Adrenal gland (tissue), 19 donors: ENCODE results near the gene CNDP1. TPM values are rescaled to one million over a fixed set of nuclear protein-coding genes. Genes with fewer than 3 reads are reported as not detected.
A peak's percentile ranks its signal among the peaks of the same experiment; 100 is the strongest.

Experiments used
- DNase-seq, 7 donors: peaks; one replicate each; pipeline ENCODE4 v3.0.0-alpha.2; 2019 to 2020
- H3K27ac ChIP-seq, 5 donors: fragments of 200-600 bp; sonication (generic) in 4 of 5; 1 replicate in 3 of 5; 2 replicates in 2 of 5; pipeline versions ENCODE4 v1.5.1 to v1.8.0; 2016 to 2020; ENCODE audit warnings: mild to moderate bottlenecking in 1 of 5
- H3K27me3 ChIP-seq: fragments of 200-600 bp; 2 replicates; pipeline ENCODE4 v1.8.0; 2021
- H3K36me3 ChIP-seq, 2 donors: fragments of 200-600 bp; replicated peaks in 1 of 2; 1 replicate in 1 of 2; 2 replicates in 1 of 2; pipeline versions ENCODE4 v1.5.1 to v1.8.0; 2018 to 2022
- H3K4me1 ChIP-seq, 2 donors: fragments of 200-600 bp; replicated peaks in 1 of 2; 1 replicate in 1 of 2; 2 replicates in 1 of 2; pipeline versions ENCODE4 v1.5.1 to v1.8.0; 2018 to 2021
- H3K4me3 ChIP-seq, 4 donors: fragments of 200-600 bp; sonication (generic) in 3 of 4; one replicate each; pipeline ENCODE4 v1.5.1; 2016 to 2018
- H3K9me3 ChIP-seq, 3 donors: fragments of 200-600 bp; sonication (generic) in 1 of 3; replicated peaks in 1 of 3; 1 replicate in 2 of 3; 2 replicates in 1 of 3; pipeline versions ENCODE4 v1.5.1 to v1.8.0; 2016 to 2021
- CTCF ChIP-seq, 6 experiments: fragments of 450-650 bp in 4 of 6; fragments of 200-600 bp in 2 of 6; sonication (generic) in 1 of 6; IDR thresholded peaks; 1 replicate in 5 of 6; 2 replicates in 1 of 6; pipeline versions ENCODE4 v1.5.1 to v1.8.0; 2016 to 2021; ENCODE audit warnings: antibody characterized with exemption in 6 of 6, mild to moderate bottlenecking in 2 of 6, moderate library complexity in 1 of 6
- POLR2A ChIP-seq, 2 donors: fragments of 450-650 bp; IDR thresholded peaks; one replicate each; pipeline ENCODE4 v1.6.1; 2017; ENCODE audit warnings: antibody characterized with exemption in 2 of 2, mild to moderate bottlenecking in 2 of 2, moderate library complexity in 1 of 2
- WGBS, 4 donors: extraction: QIAGEN DNeasy Blood & Tissue Kit in 2 of 4; methylation state at CpG; one replicate each; pipeline versions ENCODE4 v1.1.5 to v1.1.7; 2013 to 2017; 5-methylcytosine and 5-hydroxymethylcytosine counted together
- intact Hi-C, 2 donors: fragments of 100-400 bp; cut with DNase I; formaldehyde crosslinking; loops; one replicate each; pipeline versions ENCODE4 v1.14.1 to v1.15.0; 2022 to 2023
- long read RNA-seq, 10 donors: library from polyadenylated mRNA in 3 of 10; unstranded in 2 of 10; stranded (forward) in 1 of 10; transcript quantifications; one replicate each; pipeline ENCODE4 v2.0.0 and lab custom pipeline, GENCODE V29; 2021 to 2026
- polyA plus RNA-seq, 3 donors: library from polyadenylated mRNA; stranded (reverse); fragments of 200-250 nt in 2 of 3; fragments of 350-450 nt in 1 of 3; fragmentation: Illumina TruSeq in 1 of 3; extraction: RNeasy Lipid Tissue Mini Kit (QIAGEN cat#74804) in 1 of 3; gene quantifications; one replicate each; pipeline ENCODE4 v1.2.3, GENCODE V29; 2013 to 2014
- total RNA-seq, 9 donors: library from RNA; depleted of rRNA in 4 of 9; stranded (reverse); fragments of >200 nt in 4 of 9; fragments of 120-200 nt in 1 of 9; fragmentation: NEBNext Ultra II Directional in 1 of 9; extraction: Animal tissue kit (Norgen Biotek cat#: 25700) in 1 of 9; gene quantifications; one replicate each; pipeline versions ENCODE4 v1.1.0 to v1.2.4, GENCODE V29; 2013 to 2023
- donor health status: healthy with polysubstance abuse.
- donor health status: Bipolar disorder and iron deficiency.
- donor health status: DM: yes; HTN: yes; CAD: no.
- donor health status: DM: no; HTN: no; CAD: no.
- donor health status: DM: no; HTN: no; CAD: no.
- donor health status: DM: yes; HTN: yes; CAD: no.

The CNDP1 gene
- not detected for total RNA-seq
- polyA plus RNA-seq, result under 1 TPM in 2 of 3 donors, not detected in 1; 0.16 to 0.27 TPM
- long read RNA-seq, donor 1, result 0 reads
- long read RNA-seq, donor 2, result 0 reads
- long read RNA-seq, donor 3, result 0 reads
- long read RNA-seq, donor 4, result 0 reads
- long read RNA-seq, donor 5, partial matches to known transcripts, result 1 of 1 reads
- long read RNA-seq, donor 5, other reads (novel, unspliced or antisense), result 0 of 1 reads
- long read RNA-seq, donor 6, result 0 reads
- long read RNA-seq, donor 7, result 0 reads
- long read RNA-seq, donor 8, result 0 reads
- long read RNA-seq, donor 9, result 0 reads
- long read RNA-seq, donor 10, result 0 reads

GRCh38 chr18:74534150-74534969, at the start of gene CNDP1:
TSS of gene CNDP1 (plus strand) at chr18:74534500. CDS start at chr18:74534668, 168 bp downstream.
- H3K27me3 ChIP-seq, result no peaks in the 10 kb centered on the region
- DNase-seq, result peak in 1 of 7 donors; percentile 23
- H3K4me3 ChIP-seq, result no peak within 1 kb of the TSS
- TF ChIP-seq POLR2A (IDR thresholded peaks at IDR 0.05) (no peak), CTCF (IDR thresholded peaks at IDR 0.05) (no peak)
- 85 to 88% (median 86%) methylated on average over 13 to 21 of the region's 21 CpGs for WGBS, 4 donors
- H3K27ac ChIP-seq, result no peak within 1 kb of the TSS
- intact Hi-C loops, result loop anchor here in 1 of 2 donors (10.0 kb wide), 1 partner anchor 180 kb away; no protein-coding TSS in a partner anchor
- H3K9me3 ChIP-seq, result no peaks in the 10 kb centered on the region
- H3K4me1 ChIP-seq, result no peaks in the 10 kb centered on the region
- H3K36me3 ChIP-seq, result no peaks in the 10 kb centered on the region

GRCh38 chr18:74486119-74486849, 48.0 kb upstream of the CNDP1 start:
- DNase-seq, result peak in 1 of 7 donors; percentile 36
- Histone ChIP-seq H3K9me3 (no peaks in the 10 kb centered on the region), H3K4me1 (no peaks in the 10 kb centered on the region), H3K36me3 (no peaks in the 10 kb centered on the region), H3K27ac (no peak overlapping the region), H3K4me3 (no peak overlapping the region), H3K27me3 (no peaks in the 10 kb centered on the region)
- TF ChIP-seq POLR2A (IDR thresholded peaks at IDR 0.05) (no peak), CTCF (IDR thresholded peaks at IDR 0.05) (no peak)
- intact Hi-C loops, result no loop called here
- WGBS, 4 donors, result 55 to 88% (median 79%) methylated on average over 9 to 15 of the region's 15 CpGs

- no peak overlapping the region for H3K27ac ChIP-seq
- DNase-seq, result peak in 1 of 7 donors; percentile 3
- no peaks in the 10 kb centered on the region for H3K9me3 ChIP-seq
- H3K4me3 ChIP-seq, result no peak overlapping the region
- WGBS, 4 donors, result 92 to 100% (median 96%) methylated on average over 4 to 8 of the region's 8 CpGs
- intact Hi-C loops, result no loop called here
- H3K27me3 ChIP-seq, result no peaks in the 10 kb centered on the region
- TF ChIP-seq POLR2A (IDR thresholded peaks at IDR 0.05), result no peak
- no peak for TF ChIP-seq CTCF (IDR thresholded peaks at IDR 0.05)
- no peaks in the 10 kb centered on the region for H3K36me3 ChIP-seq
- H3K4me1 ChIP-seq, result no peaks in the 10 kb centered on the region
Measured at GRCh38 chr18:74488354-74488753, 45.9 kb upstream of the CNDP1 start.

- Histone ChIP-seq H3K9me3 (no peaks in the 10 kb centered on the region), H3K36me3 (no peaks in the 10 kb centered on the region), H3K27me3 (no peaks in the 10 kb centered on the region), H3K4me3 (no peak overlapping the region), H3K27ac (no peak overlapping the region), H3K4me1 (no peaks in the 10 kb centered on the region)
- 80 to 87% (median 84%) methylated on average over 8 of the region's 8 CpGs for WGBS, 4 donors
- intact Hi-C loops, result no loop called here
- no peak for TF ChIP-seq CTCF (IDR thresholded peaks at IDR 0.05)
- TF ChIP-seq POLR2A (IDR thresholded peaks at IDR 0.05), result no peak
- DNase-seq, result peak in 1 of 7 donors; percentile 24
Measured at GRCh38 chr18:74488864-74489263, 45.4 kb upstream of the CNDP1 start.
